Panc1 (cell line): ENCODE measurements around the gene CACNA2D4. TPM values are rescaled to one million over a fixed set of nuclear protein-coding genes. Genes with fewer than 3 reads are reported as not detected.

Source experiments
- ATAC-seq: fragments of 200-7000 bp; cut with Tn5 transposase; 2 replicates; pipeline ENCODE4 v1.9.1; 2020; ENCODE audit warnings: mild to moderate bottlenecking, moderate library complexity
- BruUV-seq: library from RNA; stranded (reverse); fragments of 400-500 nt; replicated peaks from 2 replicates; lab custom pipeline; 2021; lab: Mats Ljungman, UMichigan
- CTCF ChIA-PET: fragments of 300-600 bp; sonication (Branson Sonifier 250); formaldehyde crosslinking; loops from one replicate; lab custom pipeline; 2022; ENCODE audit warnings: antibody characterized with exemption; lab: Charles Lee
- POLR2A ChIA-PET: fragments of 300-600 bp; sonication (Branson Sonifier 250); formaldehyde crosslinking; loops from one replicate; lab custom pipeline; 2022; ENCODE audit warnings: antibody characterized with exemption; lab: Charles Lee
- DNase-seq: peaks from one replicate; pipeline ENCODE4 v3.0.0-alpha.2; 2010; ENCODE audit warnings: low read depth, low spot score
- H3K27ac ChIP-seq: 2 replicates; pipeline ENCODE4 v1.5.1; 2011; ENCODE audit warnings: mild to moderate bottlenecking, low read length, inconsistent platforms
- H3K27me3 ChIP-seq: fragments of 200-500 bp; sonication (Bioruptor generic); 2 replicates; pipeline ENCODE4 v1.6.0; 2014; ENCODE audit warnings: low read length, inconsistent platforms; ENCODE audit not compliant: control insufficient read depth, insufficient read depth
- H3K36me3 ChIP-seq: fragments of 200-500 bp; sonication (Bioruptor generic); 2 replicates; pipeline ENCODE4 v1.5.1; 2014; ENCODE audit warnings: inconsistent platforms, mild to moderate bottlenecking, low read length, moderate library complexity; ENCODE audit not compliant: control insufficient read depth, insufficient read depth
- H3K4me1 ChIP-seq: 2 replicates; pipeline ENCODE4 v1.5.1; 2011; ENCODE audit warnings: inconsistent platforms, mild to moderate bottlenecking, low read length, moderate library complexity; ENCODE audit not compliant: control insufficient read depth, insufficient read depth
- H3K4me3 ChIP-seq, 2 experiments: 2 replicates each; pipeline ENCODE4 v1.5.1; 2011 to 2012; ENCODE audit warnings: low read depth in 2 of 2, low read length in 2 of 2, mild to moderate bottlenecking in 2 of 2, inconsistent platforms in 1 of 2, moderate library complexity in 1 of 2
- H3K9me3 ChIP-seq: fragments of 200-500 bp; sonication (Bioruptor generic); 2 replicates; pipeline ENCODE4 v1.5.1; 2014; ENCODE audit warnings: low read depth, mild to moderate bottlenecking, inconsistent platforms, low read length, moderate library complexity; ENCODE audit not compliant: control insufficient read depth, insufficient read depth
- CTCF ChIP-seq: fragments of 450-650 bp; IDR thresholded peaks from 2 replicates; pipeline ENCODE4 v1.5.1; 2017; ENCODE audit warnings: mild to moderate bottlenecking
- POLR2AphosphoS5 ChIP-seq: IDR thresholded peaks from 2 replicates; pipeline ENCODE4 v1.6.1; 2012; ENCODE audit warnings: mild to moderate bottlenecking, low read depth, low read length, moderate library complexity
- REST ChIP-seq, 2 experiments: IDR thresholded peaks; 2 replicates each; pipeline ENCODE4 v1.6.1; 2011 to 2012; ENCODE audit warnings: low read depth in 2 of 2, control low read depth in 1 of 2, low read length in 1 of 2, mild to moderate bottlenecking in 1 of 2, moderate library complexity in 1 of 2; ENCODE audit not compliant: insufficient read depth in 1 of 2
- SIN3A ChIP-seq: IDR thresholded peaks from 2 replicates; pipeline ENCODE4 v1.6.1; 2012; ENCODE audit warnings: low read depth, mild to moderate bottlenecking, low read length, moderate library complexity, borderline replicate concordance; ENCODE audit not compliant: insufficient read depth
- TCF7L2 ChIP-seq: IDR thresholded peaks from 2 replicates; pipeline ENCODE4 v1.6.1; 2011; ENCODE audit warnings: mild to moderate bottlenecking, low read depth, low read length, inconsistent platforms
- in situ Hi-C: cut with HindIII; loops from 2 replicates; pipeline ENCODE4 v1.10.0; 2016; ENCODE audit warnings: low sequenced_read_pairs, low pct_unique_long_range_greater_than_20kb
- intact Hi-C: fragments of 100-400 bp; cut with micrococcal nuclease; formaldehyde crosslinking; loops from one replicate; pipeline ENCODE4 v1.10.0; 2022; ENCODE audit not compliant: unreplicated experiment
- total RNA-seq: library from RNA; stranded (reverse); gene quantifications from one replicate; pipeline ENCODE4 v1.2.1, GENCODE V29; 2021; ENCODE audit not compliant: unreplicated experiment

Gene CACNA2D4
- total RNA-seq, 1 experiment from 2014 or later = 0.15 TPM

GRCh38 chr12:1796515-1797010 is 121.9 kb downstream of the CACNA2D4 start:
- CTCF ChIA-PET = interaction anchor here (1.2 to 1.9 kb wide), 2 partner anchors 143 to 144 kb away, joined by 5 to 6 read pairs; no protein-coding TSS in a partner anchor
- Histone ChIP-seq H3K27ac (peak overlapping the region; percentile 71), H3K9me3 (no peaks in the 10 kb centered on the region), H3K4me1 (no peaks in the 10 kb centered on the region), H3K27me3 (no peaks in the 10 kb centered on the region), H3K4me3 (peak overlapping the region; percentile 48 to 73), H3K36me3 (no peaks in the 10 kb centered on the region; the same call in 1 of the 2 replicates)
- POLR2A ChIA-PET = no interaction called here
- in situ Hi-C loops = no loop called here
- intact Hi-C loops = loop anchor here (1.0 kb wide), 1 partner anchor 144 kb away; no protein-coding TSS in a partner anchor
- no peak for TF ChIP-seq SIN3A
- TF ChIP-seq TCF7L2 = no peak
- TF ChIP-seq POLR2AphosphoS5 = no peak
- TF ChIP-seq REST (IDR thresholded peaks at IDR 0.05; ENCODE audit: insufficient read depth in 1 of 2, low read depth in 2 of 2, low read length in 1 of 2) = no peak
- no peak for TF ChIP-seq CTCF
- BruUV-seq = no TSS peak
- peak; percentile 40 for ATAC-seq
- DNase-seq = no peak

- TF ChIP-seq POLR2AphosphoS5 (peak; percentile 65), REST (IDR thresholded peaks at IDR 0.05; ENCODE audit: insufficient read depth in 1 of 2, low read depth in 2 of 2, low read length in 1 of 2) (no peak; a peak in 1 of 4 replicates), CTCF (peak; percentile 93), SIN3A (no peak)
- in situ Hi-C loops = no loop called here
- no peaks in the 10 kb centered on the region for H3K9me3 ChIP-seq
- no peaks in the 10 kb centered on the region for H3K27me3 ChIP-seq
- peak overlapping the region; percentile 71 for H3K27ac ChIP-seq
- H3K36me3 ChIP-seq = no peaks in the 10 kb centered on the region; the same call in 1 of the 2 replicates
- intact Hi-C loops = loop anchor here (1.0 kb wide), 1 partner anchor 144 kb away; no protein-coding TSS in a partner anchor
- no TSS peak for BruUV-seq
- ChIA-PET POLR2A (interaction anchor here (0.9 kb wide), 1 partner anchor 125 kb away, joined by 4 read pairs; no protein-coding TSS in a partner anchor), CTCF (interaction anchor here (0.5 to 1.2 kb wide), 4 partner anchors 13 to 144 kb away, joined by 3 to 13 read pairs (median 4); no protein-coding TSS in a partner anchor)
- H3K4me3 ChIP-seq = peak overlapping the region; percentile 48 to 73
- H3K4me1 ChIP-seq = no peaks in the 10 kb centered on the region
- DNase-seq (peak; percentile 41), ATAC-seq (peak; percentile 95)
These were observed 122.5 kb downstream of the CACNA2D4 start for GRCh38 chr12:1795785-1796514.
